Measurements from ENCODE around the gene ANKRD11. TPM values are rescaled to one million over a fixed set of nuclear protein-coding genes. Genes with fewer than 3 reads are reported as not detected.

Gene ANKRD11
- total and polyA plus RNA-seq, 2 donors (not counting 3 experiments of a cell fraction or from before 2014, with no cell fraction given): 55.8 to 191 TPM

DNA sequence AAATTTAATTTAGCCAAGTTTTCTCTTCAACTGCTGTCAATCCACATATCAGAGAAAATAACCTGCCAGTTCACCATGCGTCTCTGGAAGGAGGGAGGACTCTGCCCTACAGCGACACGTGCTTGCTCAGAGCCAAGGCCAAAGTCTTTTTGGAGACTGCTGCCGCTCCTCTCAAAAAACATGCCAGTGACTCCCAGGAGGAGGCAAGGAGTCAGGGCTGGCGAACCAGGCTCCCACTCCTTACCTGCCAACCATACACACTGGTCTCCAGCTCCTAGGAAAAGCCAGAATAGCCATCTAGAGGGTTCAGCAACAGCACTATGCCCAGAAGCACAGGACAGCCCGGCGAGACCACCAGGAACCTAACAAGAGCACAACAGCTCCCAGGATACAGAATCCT, 73.0 kb downstream of the ANKRD11 start:
- H3K79me2 ChIP-seq (ENCODE audit: control insufficient read depth, insufficient read depth, low read length): peaks cover 98% of the 10 kb centered on the region
- no peaks in the 10 kb centered on the region for H3K36me3 ChIP-seq (ENCODE audit: control insufficient read depth in 2 of 2, extremely low read depth in 1 of 2, insufficient read depth in 2 of 2, low read length in 2 of 2)
- H3K9me3 ChIP-seq (replicated peaks; ENCODE audit: control insufficient read depth, insufficient read depth, low read length): no peaks in the 10 kb centered on the region
- no peak overlapping the region for H3K27ac ChIP-seq (ENCODE audit: insufficient read depth, low read depth, low read length)
- no peak overlapping the region for H3K4me3 ChIP-seq (replicated peaks in 1 of 3; ENCODE audit: insufficient read depth in 1 of 3, low read depth in 1 of 3, low read length in 3 of 3)
- no peaks in the 10 kb centered on the region for H3K27me3 ChIP-seq (ENCODE audit: control insufficient read depth in 2 of 2, insufficient read depth in 2 of 2, low read length in 2 of 2)
- H3K9ac ChIP-seq (replicated peaks; ENCODE audit: extremely low read depth, insufficient read depth, low read length): no peak overlapping the region
- H3K9me1 ChIP-seq (replicated peaks; ENCODE audit: control insufficient read depth, extremely low read depth, insufficient read depth, low read length): no peaks in the 10 kb centered on the region
- CTCF ChIA-PET: no interaction called here
- DNase-seq (ENCODE audit: low read depth, low spot score) (no peak), FAIRE-seq (no peak)
- dilution Hi-C loops (cut with MboI; ENCODE audit: extremely low pct_ligation_motif_present, low sequenced_read_pairs) (no loop called here), intact Hi-C loops (cut with micrococcal nuclease) (no loop called here)
- no peak overlapping the region for H2AFZ ChIP-seq (ENCODE audit: low read depth, low read length)
- TF ChIP-seq POLR2AphosphoS5 (IDR thresholded peaks at IDR 0.05; ENCODE audit: insufficient read depth, low read depth, low read length) (no peak), GATA2 (IDR thresholded peaks at IDR 0.05; ENCODE audit: insufficient read depth, insufficient read length, low read depth, low read length) (no peak), EZH2 (IDR thresholded peaks at IDR 0.05; ENCODE audit: borderline replicate concordance, low read depth, low read length, severe bottlenecking) (no peak), MYC (IDR thresholded peaks at IDR 0.05; ENCODE audit: low read depth, low read length) (no peak), FOS (IDR thresholded peaks at IDR 0.05; ENCODE audit: borderline replicate concordance, insufficient read depth, low read length) (no peak)
- TF ChIP-seq, protein P1, sequence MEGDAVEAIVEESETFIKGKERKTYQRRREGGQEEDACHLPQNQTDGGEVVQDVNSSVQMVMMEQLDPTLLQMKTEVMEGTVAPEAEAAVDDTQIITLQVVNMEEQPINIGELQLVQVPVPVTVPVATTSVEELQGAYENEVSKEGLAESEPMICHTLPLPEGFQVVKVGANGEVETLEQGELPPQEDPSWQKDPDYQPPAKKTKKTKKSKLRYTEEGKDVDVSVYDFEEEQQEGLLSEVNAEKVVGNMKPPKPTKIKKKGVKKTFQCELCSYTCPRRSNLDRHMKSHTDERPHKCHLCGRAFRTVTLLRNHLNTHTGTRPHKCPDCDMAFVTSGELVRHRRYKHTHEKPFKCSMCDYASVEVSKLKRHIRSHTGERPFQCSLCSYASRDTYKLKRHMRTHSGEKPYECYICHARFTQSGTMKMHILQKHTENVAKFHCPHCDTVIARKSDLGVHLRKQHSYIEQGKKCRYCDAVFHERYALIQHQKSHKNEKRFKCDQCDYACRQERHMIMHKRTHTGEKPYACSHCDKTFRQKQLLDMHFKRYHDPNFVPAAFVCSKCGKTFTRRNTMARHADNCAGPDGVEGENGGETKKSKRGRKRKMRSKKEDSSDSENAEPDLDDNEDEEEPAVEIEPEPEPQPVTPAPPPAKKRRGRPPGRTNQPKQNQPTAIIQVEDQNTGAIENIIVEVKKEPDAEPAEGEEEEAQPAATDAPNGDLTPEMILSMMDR (IDR thresholded peaks at IDR 0.05; ENCODE audit: extremely low read depth in 1 of 2, insufficient read depth in 1 of 2, low read depth in 1 of 2, low read length in 2 of 2): no peak
- H3K4me2 ChIP-seq (ENCODE audit: insufficient read depth, low read length): no peak overlapping the region
- H4K20me1 ChIP-seq (replicated peaks; ENCODE audit: control insufficient read depth, extremely low read depth, insufficient read depth, low read length): peaks cover 6% of the 10 kb centered on the region
- BruUV-seq (replicated peaks): no TSS peak
- H3K4me1 ChIP-seq (ENCODE audit: control insufficient read depth, extremely low read depth, insufficient read depth, low read length): peaks cover 18% of the 10 kb centered on the region
- POLR2A ChIA-PET: no interaction called here
